Suprapubic skin (tissue), 4 donors: ENCODE data around the gene SLC5A11.

ENCODE experiments used
- CTCF ChIP-seq, 2 donors: fragments of 200-600 bp in 1 of 2; fragments of 450-650 bp in 1 of 2; sonication (generic) in 1 of 2; IDR thresholded peaks; one replicate each; pipeline ENCODE4 v1.5.1; 2016 to 2019; ENCODE audit warnings: antibody characterized with exemption in 2 of 2, mild to moderate bottlenecking in 1 of 2, moderate library complexity in 1 of 2
- EP300 ChIP-seq: sonication (generic); formaldehyde crosslinking; IDR thresholded peaks from one replicate; pipeline ENCODE4 v1.6.1; 2017; ENCODE audit warnings: antibody characterized with exemption
- POLR2A ChIP-seq, 2 donors: fragments of 450-650 bp; IDR thresholded peaks; one replicate each; pipeline ENCODE4 v1.6.1; 2017; ENCODE audit warnings: antibody characterized with exemption in 2 of 2, mild to moderate bottlenecking in 2 of 2, moderate library complexity in 2 of 2
- POLR2AphosphoS5 ChIP-seq, 3 donors: sonication (generic); formaldehyde crosslinking; IDR thresholded peaks; one replicate each; pipeline ENCODE4 v1.6.1; 2017; ENCODE audit warnings: antibody characterized with exemption in 3 of 3

- TF ChIP-seq EP300 (no peak), CTCF (IDR thresholded peaks at IDR 0.05) (no peak), POLR2A (IDR thresholded peaks at IDR 0.05) (no peak), POLR2AphosphoS5 (IDR thresholded peaks at IDR 0.05) (no peak)
Observed at GRCh38 chr16:24852281-24852721, 6.5 kb downstream of the SLC5A11 start.
